Hepatocyte (in vitro differentiated cells): ENCODE measurements around the gene CCDC43. TPM values are rescaled to one million over a fixed set of nuclear protein-coding genes. Genes with fewer than 3 reads are reported as not detected.

Source experiments
- DNase-seq: peaks from one replicate; pipeline ENCODE4 v3.0.0-alpha.2; 2016; ENCODE audit warnings: low spot score
- H2AFZ ChIP-seq: fragments of 200-600 bp; sonication (generic); 2 replicates; pipeline ENCODE4 v1.6.0; 2016; ENCODE audit warnings: antibody characterized with exemption, mild to moderate bottlenecking
- H3K27ac ChIP-seq: fragments of 200-600 bp; sonication (generic); 2 replicates; pipeline ENCODE4 v1.5.1; 2016; ENCODE audit warnings: mild to moderate bottlenecking
- H3K27me3 ChIP-seq: fragments of 200-600 bp; sonication (generic); 2 replicates; pipeline ENCODE4 v1.6.1; 2016
- H3K36me3 ChIP-seq: fragments of 200-600 bp; sonication (generic); replicated peaks from 2 replicates; pipeline ENCODE4 v1.5.1; 2016; ENCODE audit warnings: low read depth; ENCODE audit not compliant: insufficient read depth
- H3K4me1 ChIP-seq: fragments of 200-600 bp; sonication (generic); 2 replicates; pipeline ENCODE4 v1.5.1; 2016; ENCODE audit warnings: mild to moderate bottlenecking, moderate library complexity; ENCODE audit not compliant: insufficient read depth
- H3K4me2 ChIP-seq: fragments of 200-600 bp; sonication (generic); 2 replicates; pipeline ENCODE4 v1.6.0; 2016
- H3K4me3 ChIP-seq: fragments of 200-600 bp; sonication (generic); 2 replicates; pipeline ENCODE4 v1.5.1; 2016; ENCODE audit warnings: mild to moderate bottlenecking
- H3K79me2 ChIP-seq: fragments of 200-600 bp; sonication (generic); 2 replicates; pipeline ENCODE4 v1.6.0; 2017; ENCODE audit warnings: mild to moderate bottlenecking
- H3K9me2 ChIP-seq: fragments of 200-600 bp; sonication (generic); replicated peaks from 2 replicates; pipeline ENCODE4 v1.6.0; 2017; ENCODE audit warnings: mild to moderate bottlenecking; ENCODE audit not compliant: insufficient read depth
- H3K9me3 ChIP-seq: fragments of 200-600 bp; sonication (generic); 2 replicates; pipeline ENCODE4 v1.5.1; 2016; ENCODE audit warnings: low read depth, mild to moderate bottlenecking
- H4K20me1 ChIP-seq: fragments of 200-600 bp; sonication (generic); 2 replicates; pipeline ENCODE4 v1.6.0; 2016; ENCODE audit warnings: mild to moderate bottlenecking; ENCODE audit not compliant: insufficient read depth, poor library complexity, severe bottlenecking
- CTCF ChIP-seq: fragments of 200-600 bp; sonication (generic); IDR thresholded peaks from 2 replicates; pipeline ENCODE4 v1.5.1; 2016; ENCODE audit warnings: antibody characterized with exemption, mild to moderate bottlenecking; ENCODE audit not compliant: poor library complexity
- EZH2 ChIP-seq: fragments of 200-600 bp; sonication (generic); IDR thresholded peaks from 2 replicates; pipeline ENCODE4 v1.6.1; 2016; ENCODE audit warnings: antibody characterized with exemption, mild to moderate bottlenecking, borderline replicate concordance
- EZH2phosphoT487 ChIP-seq: fragments of 200-600 bp; sonication (generic); IDR thresholded peaks from one replicate; pipeline ENCODE4 v1.6.1; 2018; ENCODE audit warnings: antibody characterized with exemption, mild to moderate bottlenecking, low read depth, moderate library complexity; ENCODE audit not compliant: unreplicated experiment, severe bottlenecking
- WGBS: methylation state at CpG from one replicate; pipeline ENCODE4 v1.1.6; 2016; ENCODE audit warnings: low lambda C conversion rate; ENCODE audit errors: missing lambda C conversion rate; 5-methylcytosine and 5-hydroxymethylcytosine counted together
- polyA plus RNA-seq: library from polyadenylated mRNA; unstranded; fragments of >200 nt; fragmentation: Nextera tagmentation; extraction: Ambion mirVana; gene quantifications from 2 replicates; pipeline ENCODE4 v1.2.1, GENCODE V29; 2016
- total RNA-seq: library from RNA; depleted of rRNA; stranded (reverse); fragments of >200 nt; gene quantifications from 2 replicates; pipeline ENCODE4 v1.2.3, GENCODE V29; 2014

Gene CCDC43
- total and polyA plus RNA-seq, 2 experiments from 2014 or later: 20.6 to 29.2 TPM

- no peak overlapping the region for H3K4me2 ChIP-seq
- no peaks in the 10 kb centered on the region for H4K20me1 ChIP-seq
- WGBS: 63% methylated on average over 2 of the region's 2 CpGs
- no peak overlapping the region for H3K27ac ChIP-seq
- no peak for TF ChIP-seq CTCF
- no peak for TF ChIP-seq EZH2phosphoT487
- TF ChIP-seq EZH2: no peak
- H3K36me3 ChIP-seq: no peaks in the 10 kb centered on the region
- no peak for DNase-seq
- no peaks in the 10 kb centered on the region for H3K4me1 ChIP-seq
- H2AFZ ChIP-seq: no peak overlapping the region
- no peaks in the 10 kb centered on the region for H3K9me2 ChIP-seq
- H3K27me3 ChIP-seq: no peaks in the 10 kb centered on the region
- no peak overlapping the region for H3K4me3 ChIP-seq
- no peaks in the 10 kb centered on the region for H3K9me3 ChIP-seq
- H3K79me2 ChIP-seq: no peaks in the 10 kb centered on the region
Measured at GRCh38 chr17:44673893-44674292, 15.7 kb downstream of the CCDC43 start.

- Histone ChIP-seq H3K79me2 (no peaks in the 10 kb centered on the region), H3K27me3 (no peaks in the 10 kb centered on the region), H3K27ac (no peak overlapping the region), H3K4me1 (no peaks in the 10 kb centered on the region), H3K36me3 (no peaks in the 10 kb centered on the region), H4K20me1 (no peaks in the 10 kb centered on the region), H2AFZ (no peak overlapping the region), H3K4me2 (no peak overlapping the region), H3K4me3 (no peak overlapping the region), H3K9me3 (no peaks in the 10 kb centered on the region), H3K9me2 (no peaks in the 10 kb centered on the region)
- DNase-seq: peak; percentile 8
- no peak for TF ChIP-seq EZH2
- no peak for TF ChIP-seq EZH2phosphoT487
- TF ChIP-seq CTCF: peak; percentile 54
Measured at GRCh38 chr17:44672479-44673093, 17.0 kb downstream of the CCDC43 start.

- no peak overlapping the region for H3K4me2 ChIP-seq
- H3K27me3 ChIP-seq: no peaks in the 10 kb centered on the region
- WGBS: 88% methylated on average over 1 of the region's 1 CpG
- TF ChIP-seq CTCF: no peak
- TF ChIP-seq EZH2: no peak
- no peak for TF ChIP-seq EZH2phosphoT487
- no peaks in the 10 kb centered on the region for H3K4me1 ChIP-seq
- H4K20me1 ChIP-seq: no peaks in the 10 kb centered on the region
- H3K9me3 ChIP-seq: no peaks in the 10 kb centered on the region
- no peaks in the 10 kb centered on the region for H3K9me2 ChIP-seq
- H3K4me3 ChIP-seq: no peak overlapping the region
- no peak overlapping the region for H3K27ac ChIP-seq
- H3K79me2 ChIP-seq: no peaks in the 10 kb centered on the region
- no peaks in the 10 kb centered on the region for H3K36me3 ChIP-seq
- H2AFZ ChIP-seq: no peak overlapping the region
- no peak for DNase-seq
Measured at GRCh38 chr17:44666006-44666405, 23.6 kb downstream of the CCDC43 start.
